ENCODE measurements around the gene LTF. TPM values are rescaled to one million over a fixed set of nuclear protein-coding genes. Genes with fewer than 3 reads are reported as not detected.

LTF gene
- total RNA-seq, 1 donor: 0.72 TPM

GRCh38 chr3:46465196-46465520 lies 453 bp upstream of the LTF start:
- H3K27ac ChIP-seq (ENCODE audit: low read depth, low read length): no peak overlapping the region
- peaks cover 45% of the 10 kb centered on the region for H3K27me3 ChIP-seq (ENCODE audit: insufficient read depth, low read length)
- no peaks in the 10 kb centered on the region for H3K4me1 ChIP-seq (ENCODE audit: insufficient read depth, low read length)
- H2AFZ ChIP-seq (ENCODE audit: low read length): no peak overlapping the region
- no peak for TF ChIP-seq CTCF (IDR thresholded peaks at IDR 0.05; ENCODE audit: extremely low read depth, low read depth, low read length)
- H3K9me3 ChIP-seq (ENCODE audit: low read depth, low read length): no peaks in the 10 kb centered on the region
- H3K4me3 ChIP-seq (ENCODE audit: insufficient read depth, low read length): no peak overlapping the region
- H3K79me2 ChIP-seq (ENCODE audit: insufficient read depth, low read length): no peaks in the 10 kb centered on the region
- no peak overlapping the region for H3K4me2 ChIP-seq (ENCODE audit: insufficient read depth, low read length)
- no peaks in the 10 kb centered on the region for H4K20me1 ChIP-seq (ENCODE audit: insufficient read depth, low read length)
- no peak for DNase-seq (ENCODE audit: insufficient read length, low spot score, missing footprints)
- no peaks in the 10 kb centered on the region for H3K36me3 ChIP-seq (ENCODE audit: insufficient read depth, low read length)

GRCh38 chr3:46463868-46464241 lies 850 bp downstream of the LTF start:
- H3K27me3 ChIP-seq (ENCODE audit: insufficient read depth, low read length): peaks cover 53% of the 10 kb centered on the region
- no peaks in the 10 kb centered on the region for H3K9me3 ChIP-seq (ENCODE audit: low read depth, low read length)
- H2AFZ ChIP-seq (ENCODE audit: low read length): no peak overlapping the region
- TF ChIP-seq CTCF (IDR thresholded peaks at IDR 0.05; ENCODE audit: extremely low read depth, low read depth, low read length): no peak
- no peak overlapping the region for H3K4me2 ChIP-seq (ENCODE audit: insufficient read depth, low read length)
- no peak overlapping the region for H3K27ac ChIP-seq (ENCODE audit: low read depth, low read length)
- no peaks in the 10 kb centered on the region for H4K20me1 ChIP-seq (ENCODE audit: insufficient read depth, low read length)
- no peak for DNase-seq (ENCODE audit: insufficient read length, low spot score, missing footprints)
- no peak overlapping the region for H3K4me3 ChIP-seq (ENCODE audit: insufficient read depth, low read length)
- H3K36me3 ChIP-seq (ENCODE audit: insufficient read depth, low read length): no peaks in the 10 kb centered on the region
- no peaks in the 10 kb centered on the region for H3K79me2 ChIP-seq (ENCODE audit: insufficient read depth, low read length)
- no peaks in the 10 kb centered on the region for H3K4me1 ChIP-seq (ENCODE audit: insufficient read depth, low read length)

- Histone ChIP-seq H3K4me2 (ENCODE audit: insufficient read depth, low read length) (no peak overlapping the region), H3K4me3 (ENCODE audit: insufficient read depth, low read length) (no peak overlapping the region), H3K36me3 (ENCODE audit: insufficient read depth, low read length) (no peaks in the 10 kb centered on the region), H4K20me1 (ENCODE audit: insufficient read depth, low read length) (no peaks in the 10 kb centered on the region), H3K27me3 (ENCODE audit: insufficient read depth, low read length) (peaks cover 53% of the 10 kb centered on the region), H3K27ac (ENCODE audit: low read depth, low read length) (no peak overlapping the region), H3K9me3 (ENCODE audit: low read depth, low read length) (no peaks in the 10 kb centered on the region), H2AFZ (ENCODE audit: low read length) (no peak overlapping the region), H3K79me2 (ENCODE audit: insufficient read depth, low read length) (no peaks in the 10 kb centered on the region), H3K4me1 (ENCODE audit: insufficient read depth, low read length) (no peaks in the 10 kb centered on the region)
- TF ChIP-seq CTCF (IDR thresholded peaks at IDR 0.05; ENCODE audit: extremely low read depth, low read depth, low read length): no peak
- no peak for DNase-seq (ENCODE audit: insufficient read length, low spot score, missing footprints)
Measured at GRCh38 chr3:46463120-46463867, 1.4 kb downstream of the LTF start.

- Histone ChIP-seq H2AFZ (ENCODE audit: low read length) (no peak overlapping the region), H3K27me3 (ENCODE audit: insufficient read depth, low read length) (peaks cover 52% of the 10 kb centered on the region), H3K79me2 (ENCODE audit: insufficient read depth, low read length) (no peaks in the 10 kb centered on the region), H3K9me3 (ENCODE audit: low read depth, low read length) (no peaks in the 10 kb centered on the region), H3K4me1 (ENCODE audit: insufficient read depth, low read length) (no peaks in the 10 kb centered on the region), H3K4me3 (ENCODE audit: insufficient read depth, low read length) (no peak overlapping the region), H3K36me3 (ENCODE audit: insufficient read depth, low read length) (no peaks in the 10 kb centered on the region), H3K4me2 (ENCODE audit: insufficient read depth, low read length) (no peak overlapping the region), H3K27ac (ENCODE audit: low read depth, low read length) (no peak overlapping the region), H4K20me1 (ENCODE audit: insufficient read depth, low read length) (no peaks in the 10 kb centered on the region)
- DNase-seq (ENCODE audit: insufficient read length, low spot score, missing footprints): no peak
- TF ChIP-seq CTCF (IDR thresholded peaks at IDR 0.05; ENCODE audit: extremely low read depth, low read depth, low read length): no peak
Measured at GRCh38 chr3:46462511-46462910, 2.2 kb downstream of the LTF start.

Data from osteoblast (primary cell).